ENCODE data around the gene SIRT2. TPM values are rescaled to one million over a fixed set of nuclear protein-coding genes. Genes with fewer than 3 reads are reported as not detected.
A peak's percentile ranks its signal among the peaks of the same experiment; 100 is the strongest.
"Not testable (repeated sequence)": the region's sequence is repeated elsewhere in the genome, so short reads cannot be mapped to it uniquely, and the experiment has no call there.

The SIRT2 gene
- 21.8 and 26.6 TPM in 2 replicates for total RNA-seq (2014; rRNA removed; shearing (Covaris generic))

- peak; percentile 100 for DNase-seq (ENCODE audit: low read depth)
Measured at GRCh38 chr19:38899447-38900201, at the start of gene SIRT2, which contains the start of gene NFKBIB. SIRT2 (minus strand) TSS chr19:38899618; CDS start chr19:38899521, 97 bp downstream. NFKBIB (plus strand) TSS chr19:38899969; CDS start chr19:38900033, 64 bp downstream.

- no peak for DNase-seq (ENCODE audit: low read depth)
Measured at GRCh38 chr19:38946229-38947010, 47.0 kb upstream of the SIRT2 start.

- DNase-seq (ENCODE audit: low read depth) = no peak
Measured at GRCh38 chr19:38945562-38946228, 46.3 kb upstream of the SIRT2 start.

- no peak for DNase-seq (ENCODE audit: low read depth)
Measured at GRCh38 chr19:38944981-38945506, 45.6 kb upstream of the SIRT2 start.

DNA sequence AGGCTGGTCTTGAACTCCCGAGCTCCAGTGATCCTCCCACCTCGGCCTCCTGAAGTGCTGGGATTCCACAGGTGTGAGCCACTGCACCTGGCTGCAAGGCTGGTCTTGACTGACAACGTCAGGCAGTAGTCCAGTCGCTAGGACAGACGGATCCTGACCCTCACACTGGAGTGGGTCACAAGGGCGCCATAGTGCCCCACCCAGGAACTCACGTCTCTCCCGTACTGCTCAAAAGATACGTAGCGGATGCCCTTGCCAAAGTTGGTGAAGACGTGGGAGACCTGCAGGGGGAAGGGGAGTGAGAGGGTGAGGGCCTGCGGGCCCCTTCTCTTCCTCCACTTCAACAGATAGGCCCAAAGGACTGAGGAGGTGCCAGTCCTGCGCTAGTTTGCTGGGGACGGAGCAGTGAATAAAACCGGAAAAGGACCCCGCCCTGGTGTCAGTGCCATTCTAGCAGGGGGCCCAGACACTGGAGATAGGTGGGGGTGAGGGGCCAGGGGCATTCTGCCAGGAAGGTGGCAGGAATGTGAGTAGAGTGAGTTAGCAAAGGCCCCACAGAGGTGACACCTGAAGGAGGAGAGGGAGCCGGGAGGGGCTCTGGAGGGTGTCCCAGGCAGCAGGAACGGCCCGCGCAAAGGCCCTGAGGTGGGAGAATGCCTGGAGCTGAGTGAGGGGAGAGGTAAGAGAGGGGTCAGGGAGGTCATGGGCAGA lies 43.2 kb upstream of the SIRT2 start:
- no peak for DNase-seq (ENCODE audit: low read depth)

DNA sequence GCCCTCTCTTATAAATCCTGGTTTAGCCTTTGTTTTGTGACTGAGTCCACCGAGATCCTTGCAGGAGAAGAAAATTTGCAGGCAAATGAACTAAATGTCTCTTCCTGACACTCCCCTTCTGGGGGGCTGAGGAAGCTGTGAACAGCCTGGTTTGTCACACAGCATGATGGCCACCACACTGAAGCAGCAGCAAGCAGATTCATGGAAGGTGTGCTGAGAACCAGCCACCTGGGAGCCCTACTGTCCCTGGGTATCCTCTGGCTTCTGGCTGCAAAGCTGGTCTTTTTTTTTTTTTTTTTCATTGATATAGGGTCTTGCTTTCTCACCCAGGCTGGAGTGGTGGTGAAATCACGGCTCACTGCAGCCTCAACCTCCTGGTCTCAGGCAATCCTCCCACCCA lies 42.6 kb upstream of the SIRT2 start:
- DNase-seq (ENCODE audit: low read depth) = no peak

DNA sequence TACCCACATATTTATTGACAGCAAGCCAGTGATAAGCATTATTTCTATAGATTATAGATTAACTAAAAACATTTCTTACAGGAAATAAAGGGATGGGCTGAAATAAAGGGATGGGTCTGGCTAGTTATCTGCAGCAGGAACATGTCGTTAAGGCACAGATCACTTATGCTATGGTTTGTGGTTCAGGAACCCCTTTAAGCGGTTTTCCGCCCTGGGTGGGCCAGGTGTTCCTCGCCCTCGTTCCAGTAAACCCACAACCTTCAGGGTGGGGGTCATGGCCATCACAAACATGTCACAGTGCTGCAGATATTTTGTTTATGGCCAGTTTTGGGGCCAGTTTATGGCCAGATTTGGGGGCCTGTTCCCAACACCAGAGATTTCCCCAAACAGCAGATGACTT lies 42.0 kb upstream of the SIRT2 start:
- not testable (repeated sequence) for DNase-seq (ENCODE audit: low read depth)

DNA sequence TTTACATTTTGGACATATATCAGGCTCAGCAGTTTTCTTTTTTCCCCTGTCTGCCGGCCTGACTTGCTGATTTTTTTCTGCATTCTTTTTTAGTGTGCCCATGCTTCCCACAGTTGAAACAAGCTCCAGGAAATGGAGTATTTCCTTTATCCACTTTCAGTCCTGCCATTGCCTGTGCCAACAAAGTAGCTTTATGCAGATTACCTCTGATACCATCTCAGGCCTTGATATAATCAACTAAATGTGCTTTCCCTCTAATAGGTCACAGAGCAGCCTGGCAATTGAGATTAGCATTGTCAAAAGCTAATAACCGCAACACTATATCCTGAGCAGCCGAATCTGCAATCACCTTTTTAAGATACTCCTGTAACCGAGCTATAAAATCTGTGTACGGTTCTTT lies 40.5 kb upstream of the SIRT2 start:
- no peak for DNase-seq (ENCODE audit: low read depth)

DNA sequence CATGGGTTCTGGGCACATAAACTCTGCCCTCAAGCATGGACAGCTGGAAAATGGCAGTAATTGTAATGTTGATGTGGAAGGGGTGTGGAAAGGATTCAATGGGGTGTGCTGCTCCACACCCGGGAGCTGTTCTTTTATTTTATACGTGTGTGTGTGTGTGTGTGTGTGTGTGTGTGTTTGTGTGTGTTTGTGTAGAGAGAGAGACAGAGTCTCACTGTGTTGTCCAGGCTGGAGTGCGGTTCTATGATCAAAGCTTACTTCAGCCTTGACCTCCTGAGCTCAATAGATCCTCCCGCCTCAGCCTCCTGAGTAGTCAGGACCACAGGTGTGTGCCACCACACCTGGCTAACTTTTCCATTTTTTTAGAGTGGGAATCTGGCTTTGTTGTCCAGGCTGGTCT lies 34.1 kb upstream of the SIRT2 start:
- DNase-seq (ENCODE audit: low read depth) = no peak

GRCh38 chr19:38932425-38933179 lies 33.2 kb upstream of the SIRT2 start:
- DNase-seq (ENCODE audit: low read depth) = no peak

DNA sequence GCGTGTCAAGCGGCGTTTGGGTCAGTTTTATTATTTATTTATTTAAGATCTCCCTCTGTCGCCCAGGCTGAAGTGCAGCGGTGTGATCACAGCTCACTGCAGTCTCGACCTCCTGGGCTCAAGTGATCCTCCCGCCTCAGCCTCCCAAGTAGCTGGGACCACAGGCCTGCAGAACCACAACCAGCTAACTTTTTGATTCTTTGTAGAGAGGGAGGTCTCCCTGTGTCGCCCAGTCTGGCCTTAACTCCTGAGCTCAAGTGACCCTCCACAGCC lies 32.0 kb upstream of the SIRT2 start:
- DNase-seq (ENCODE audit: low read depth) = no peak

DNA sequence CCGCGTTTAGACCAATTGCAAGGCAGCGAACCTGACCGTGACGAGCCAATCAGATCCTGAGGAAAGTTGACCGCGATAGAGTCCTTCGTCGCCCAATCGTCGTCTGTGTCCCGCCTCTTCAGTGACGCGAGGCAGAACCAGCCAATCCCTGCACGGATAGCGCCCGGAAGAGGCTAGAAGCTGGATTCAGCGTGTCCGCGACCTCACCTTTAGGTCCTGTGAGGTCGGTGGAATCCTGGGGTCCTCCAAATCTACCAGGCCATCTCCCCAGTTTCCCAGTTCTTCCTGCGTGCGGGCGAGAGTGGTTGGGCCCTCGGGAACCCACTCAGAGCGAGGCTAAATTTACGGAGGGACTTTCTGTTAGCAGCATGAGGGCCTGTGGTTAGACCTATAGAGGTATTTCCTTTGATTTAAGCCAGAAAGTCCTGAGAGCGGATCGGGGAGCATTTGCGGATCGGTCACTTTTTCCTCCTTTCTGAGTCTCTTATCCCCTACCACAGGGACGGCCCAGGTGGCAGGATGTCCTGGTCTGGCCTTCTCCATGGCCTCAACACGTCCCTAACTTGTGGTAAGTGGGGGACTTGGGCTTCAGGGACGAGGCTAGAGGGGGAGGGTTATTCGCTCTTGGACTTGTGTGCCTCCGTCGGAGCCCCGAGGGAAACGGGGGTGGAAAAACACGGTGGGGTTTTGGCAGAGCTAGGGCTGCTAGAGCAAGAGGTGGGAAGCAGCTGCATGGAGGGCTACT lies 31.5 kb upstream of the SIRT2 start, which contains the start of gene MRPS12:
Gene MRPS12 (plus strand): TSS at position 169 of the 745 bp plus-strand sequence. CDS start 351 bp downstream, at position 520.
- peak; percentile 100 for DNase-seq (ENCODE audit: low read depth)

GRCh38 chr19:38929929-38930775 lies 30.7 kb upstream of the SIRT2 start, which contains the start of gene SARS2:
SARS2 (minus strand) TSS chr19:38930763; CDS start chr19:38930736, 27 bp downstream.
- peak; percentile 95 for DNase-seq (ENCODE audit: low read depth)

DNA sequence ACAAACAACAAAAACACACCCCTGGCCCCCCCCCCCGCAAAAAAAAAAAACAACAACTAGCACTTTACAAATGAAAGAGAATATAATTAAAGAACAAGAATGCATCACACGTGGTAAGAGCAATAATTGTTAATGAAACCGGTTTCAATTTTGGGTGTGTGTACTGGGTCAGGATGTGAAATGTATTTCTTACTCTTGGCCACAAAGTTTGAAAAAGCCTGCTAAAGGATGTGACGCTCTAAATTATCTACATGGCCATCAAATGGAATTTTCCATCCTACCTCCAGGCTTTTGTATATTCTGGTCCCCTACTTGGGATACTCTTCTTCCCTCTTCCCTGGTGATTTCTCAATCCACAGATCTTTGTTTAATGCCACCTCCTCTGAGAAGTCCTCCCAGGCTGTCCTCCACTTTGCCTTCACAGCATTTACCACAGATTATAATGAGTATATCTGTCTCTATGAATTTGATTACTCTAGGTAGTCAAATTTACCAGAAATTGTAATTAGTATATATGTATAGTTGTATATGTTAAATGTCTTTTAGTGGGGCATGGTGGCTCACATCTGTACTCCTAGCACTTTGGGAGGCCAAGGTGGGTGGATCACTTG lies 29.1 kb upstream of the SIRT2 start:
- DNase-seq (ENCODE audit: low read depth) = no peak

DNA sequence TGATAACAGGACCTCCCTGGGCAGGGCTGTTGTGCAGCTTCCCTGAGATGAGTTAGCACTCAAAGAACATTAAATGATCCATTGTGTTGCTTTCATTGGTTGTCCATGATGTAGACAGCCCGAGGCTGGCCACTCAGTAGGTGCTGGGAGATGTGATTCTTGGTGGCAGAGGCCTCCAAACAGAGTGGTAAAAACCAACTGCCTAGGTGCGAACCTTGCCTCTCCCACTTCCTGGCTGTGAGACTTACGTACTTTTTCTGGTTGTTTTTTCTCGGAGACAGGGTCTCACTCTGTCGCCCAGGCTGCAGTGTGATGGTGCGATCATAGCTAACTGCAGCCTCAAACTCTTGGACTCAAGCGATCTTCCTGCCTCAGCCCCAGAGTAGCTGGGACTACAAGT lies 25.0 kb upstream of the SIRT2 start:
- DNase-seq (ENCODE audit: low read depth) = no peak

- DNase-seq (ENCODE audit: low read depth) = no peak
Measured at GRCh38 chr19:38922482-38922881, 23.1 kb upstream of the SIRT2 start.

- DNase-seq (ENCODE audit: low read depth) = no peak
Measured at GRCh38 chr19:38921420-38922274, 22.2 kb upstream of the SIRT2 start.

All from Daoy (cell line).